H1 (cell line): ENCODE data around the gene ZNF70. TPM values are rescaled to one million over a fixed set of nuclear protein-coding genes. Genes with fewer than 3 reads are reported as not detected.

Experiments
- CTCF ChIA-PET: fragments of 300-600 bp; sonication (Branson Sonifier 250); formaldehyde crosslinking; loops from one replicate; lab custom pipeline; 2021; ENCODE audit not compliant: partially characterized antibody; lab: Charles Lee
- POLR2A ChIA-PET: fragments of 300-600 bp; sonication (Branson Sonifier 250); formaldehyde crosslinking; loops from one replicate; lab custom pipeline; 2021; ENCODE audit warnings: inconsistent platforms; ENCODE audit not compliant: partially characterized antibody; lab: Charles Lee
- DNase-seq, 2 experiments: peaks; one replicate each; pipeline versions ENCODE4 v3.0.0 to v3.0.0-alpha.2; 2010 to 2022; ENCODE audit warnings: low spot score in 2 of 2, low read depth in 1 of 2, mixed read lengths in 1 of 2
- FAIRE-seq: peaks from 2 replicates; lab custom pipeline; 2011; peaks lifted over from hg19 to GRCh38; lab: Jason Lieb, UNC
- H2AFZ ChIP-seq: 2 replicates; pipeline ENCODE4 v1.8.1; 2012; ENCODE audit warnings: low read length, inconsistent platforms
- H2AK5ac ChIP-seq: 2 replicates; pipeline ENCODE4 v1.6.1; 2013; ENCODE audit warnings: low read depth, low read length
- H2BK120ac ChIP-seq: replicated peaks from 2 replicates; pipeline ENCODE3; 2013; ENCODE audit warnings: low read depth, low read length, inconsistent platforms
- H2BK12ac ChIP-seq: 2 replicates; pipeline ENCODE4 v1.6.1; 2013; ENCODE audit warnings: low read depth, low read length
- H2BK15ac ChIP-seq: 2 replicates; pipeline ENCODE4 v1.6.1; 2013; ENCODE audit warnings: low read length
- H2BK20ac ChIP-seq: 2 replicates; pipeline ENCODE4 v1.6.1; 2013; ENCODE audit warnings: low read length
- H2BK5ac ChIP-seq: 2 replicates; pipeline ENCODE4 v1.6.1; 2013; ENCODE audit warnings: low read depth, low read length
- H3K14ac ChIP-seq: 2 replicates; pipeline ENCODE4 v1.6.1; 2013; ENCODE audit warnings: inconsistent platforms; ENCODE audit not compliant: insufficient read length
- H3K18ac ChIP-seq: 2 replicates; pipeline ENCODE4 v1.6.1; 2013; ENCODE audit warnings: low read length; ENCODE audit errors: extremely low read depth
- H3K23ac ChIP-seq: 2 replicates; pipeline ENCODE4 v1.6.1; 2013; ENCODE audit warnings: inconsistent platforms; ENCODE audit not compliant: insufficient read length
- H3K23me2 ChIP-seq: 2 replicates; pipeline ENCODE4 v1.6.1; 2013; ENCODE audit warnings: low read depth, low read length
- H3K27ac ChIP-seq: 2 replicates; pipeline ENCODE4 v1.6.1; 2011; ENCODE audit warnings: low read depth, low read length, inconsistent platforms
- H3K27me3 ChIP-seq, 4 experiments: replicated peaks in 1 of 4; 1 replicate in 1 of 4; 2 replicates in 3 of 4; pipeline versions ENCODE4 v1.6.1 to v1.8.1; 2011 to 2013; ENCODE audit warnings: low read length in 3 of 4, mild to moderate bottlenecking in 3 of 4, inconsistent platforms in 2 of 4, mixed read lengths in 2 of 4, moderate library complexity in 1 of 4; ENCODE audit not compliant: control insufficient read depth in 3 of 4, insufficient read depth in 3 of 4; ENCODE audit errors: extremely low read depth in 1 of 4
- H3K36me3 ChIP-seq, 4 experiments: 2 replicates each; pipeline versions ENCODE4 v1.6.1 to v1.8.1; 2011 to 2013; ENCODE audit warnings: mild to moderate bottlenecking in 4 of 4, low read length in 3 of 4, moderate library complexity in 2 of 4, control low read depth in 1 of 4, inconsistent platforms in 1 of 4; ENCODE audit not compliant: insufficient read depth in 4 of 4, control insufficient read depth in 2 of 4
- H3K4ac ChIP-seq: replicated peaks from 2 replicates; pipeline ENCODE3; 2013; ENCODE audit warnings: low read length, low read depth, mixed read lengths, inconsistent platforms; ENCODE audit not compliant: insufficient read length
- H3K4me1 ChIP-seq, 4 experiments: replicated peaks in 1 of 4; 1 replicate in 1 of 4; 2 replicates in 3 of 4; pipeline versions ENCODE4 v1.6.1 to v1.8.1; 2011 to 2013; ENCODE audit warnings: low read length in 3 of 4, inconsistent platforms in 2 of 4, mixed read lengths in 1 of 4; ENCODE audit not compliant: insufficient read depth in 4 of 4, control insufficient read depth in 3 of 4
- H3K4me2 ChIP-seq, 2 experiments: 2 replicates each; pipeline versions ENCODE4 v1.6.1 to v1.8.1; 2011 to 2013; ENCODE audit warnings: low read depth in 2 of 2, low read length in 2 of 2, control low read depth in 1 of 2, inconsistent platforms in 1 of 2, mild to moderate bottlenecking in 1 of 2; ENCODE audit not compliant: insufficient read depth in 1 of 2
- H3K4me3 ChIP-seq, 4 experiments: fragments of 200-600, 300-600 bp in 1 of 4; sonication (generic), shearing (Covaris generic), sonication (Bioruptor Twin) in 1 of 4; 2 replicates each; pipeline versions ENCODE4 v1.5.1 to v1.8.1; 2011 to 2016; ENCODE audit warnings: low read length in 4 of 4, low read depth in 3 of 4, control low read depth in 2 of 4, inconsistent platforms in 2 of 4, mild to moderate bottlenecking in 2 of 4, mixed read lengths in 1 of 4, moderate library complexity in 1 of 4; ENCODE audit not compliant: insufficient read depth in 2 of 4; ENCODE audit errors: extremely low read depth in 1 of 4
- H3K56ac ChIP-seq: replicated peaks from 2 replicates; pipeline ENCODE3; 2013; ENCODE audit warnings: low read depth, mild to moderate bottlenecking, mixed read lengths, low read length, inconsistent platforms; ENCODE audit not compliant: insufficient read length
- H3K79me1 ChIP-seq: 2 replicates; pipeline ENCODE4 v1.6.1; 2013; ENCODE audit warnings: low read depth, low read length, control low read depth
- H3K79me2 ChIP-seq, 2 experiments: 2 replicates each; pipeline versions ENCODE4 v1.6.1 to v1.8.1; 2012 to 2013; ENCODE audit warnings: low read length in 2 of 2, mild to moderate bottlenecking in 2 of 2, inconsistent platforms in 1 of 2; ENCODE audit not compliant: insufficient read depth in 2 of 2, control insufficient read depth in 1 of 2
- H3K9ac ChIP-seq, 4 experiments: replicated peaks in 1 of 4; 1 replicate in 1 of 4; 2 replicates in 3 of 4; pipeline versions ENCODE4 v1.6.1 to v1.8.1; 2011 to 2013; ENCODE audit warnings: low read depth in 3 of 4, low read length in 3 of 4, control low read depth in 2 of 4, mild to moderate bottlenecking in 2 of 4, moderate library complexity in 2 of 4, inconsistent platforms in 1 of 4; ENCODE audit errors: extremely low read depth in 1 of 4
- H3K9me3 ChIP-seq, 2 experiments: 2 replicates each; pipeline versions ENCODE4 v1.6.1 to v1.8.1; 2012 to 2013; ENCODE audit warnings: mild to moderate bottlenecking in 2 of 2, moderate library complexity in 2 of 2, control low read depth in 1 of 2, inconsistent platforms in 1 of 2, low read depth in 1 of 2, low read length in 1 of 2, mixed read lengths in 1 of 2; ENCODE audit not compliant: insufficient read depth in 2 of 2
- H4K20me1 ChIP-seq, 2 experiments: replicated peaks in 1 of 2; 2 replicates each; pipeline versions ENCODE3 to v1.8.1; 2011 to 2013; ENCODE audit warnings: inconsistent platforms in 2 of 2, low read length in 2 of 2, mild to moderate bottlenecking in 1 of 2; ENCODE audit not compliant: insufficient read depth in 2 of 2, control insufficient read depth in 1 of 2
- H4K5ac ChIP-seq: 2 replicates; pipeline ENCODE4 v1.6.1; 2013; ENCODE audit warnings: low read length, low read depth, mixed read lengths, inconsistent platforms; ENCODE audit not compliant: insufficient read length
- H4K8ac ChIP-seq: 2 replicates; pipeline ENCODE4 v1.8.0; 2013; ENCODE audit warnings: mild to moderate bottlenecking, moderate library complexity, low read length, inconsistent platforms; ENCODE audit not compliant: insufficient read depth; ENCODE audit errors: extremely low read depth
- H4K91ac ChIP-seq: replicated peaks from 2 replicates; pipeline ENCODE3; 2013; ENCODE audit warnings: low read length, mixed read lengths, inconsistent platforms; ENCODE audit not compliant: insufficient read length
- KDM4A ChIP-seq: IDR thresholded peaks from one replicate; pipeline ENCODE4 v1.7.1; 2012; ENCODE audit warnings: low read depth, mild to moderate bottlenecking, moderate library complexity, low read length, inconsistent platforms; ENCODE audit not compliant: severe bottlenecking
- TCF12 ChIP-seq: IDR thresholded peaks from 2 replicates; pipeline ENCODE4 v1.6.1; 2011; ENCODE audit warnings: low read depth, mild to moderate bottlenecking, low read length
- WGBS, 2 experiments: shearing (Covaris generic) in 1 of 2; methylation state at CpG; one replicate each; pipeline versions ENCODE4 v1.1.6 to v1.1.7; 2013 to 2015; ENCODE audit warnings: low lambda C conversion rate in 2 of 2, mixed read lengths in 2 of 2, inconsistent platforms in 1 of 2, low coverage in 1 of 2, missing lambda C conversion rate in 1 of 2; ENCODE audit not compliant: insufficient replicate concordance in 2 of 2, insufficient coverage in 1 of 2, insufficient read length in 1 of 2; ENCODE audit errors: extremely low coverage in 1 of 2, missing lambda C conversion rate in 1 of 2; 5-methylcytosine and 5-hydroxymethylcytosine counted together
- polyA plus RNA-seq, 7 experiments: library from polyadenylated mRNA; depleted of rRNA in 3 of 7; stranded (reverse) in 5 of 7; unstranded in 2 of 7; fragments of >200 nt in 5 of 7; fragments of 200-250 nt in 2 of 7; gene quantifications; 1 replicate in 5 of 7; 2 replicates in 1 of 7; 4 replicates in 1 of 7; pipeline versions ENCODE4 v1.2.1 to v1.2.3, GENCODE V29; 2011 to 2013; ENCODE audit warnings: missing spikeins in 2 of 7, mixed read lengths in 2 of 7
- total RNA-seq: library from RNA; stranded (reverse); fragmentation: NEBNext Ultra II Directional; extraction: Animal tissue kit (Norgen Biotek cat#: 25700); gene quantifications from 2 replicates; pipeline ENCODE4 v1.2.1, GENCODE V29; 2021

Gene ZNF70
- total and polyA plus RNA-seq, 2 of the 8 experiments (the other 6 are each of a cell fraction or from before 2014, with no cell fraction given), result 1.1 to 2.6 TPM

- Histone ChIP-seq H2AFZ (no peak overlapping the region), H3K23me2 (peaks cover 19% of the 10 kb centered on the region), H3K18ac (no peak overlapping the region), H3K9me3 (no peaks in the 10 kb centered on the region), H2BK20ac (0 out of 2 replicates have a peak overlapping the region, but pooled peaks have one; percentile 2), H2AK5ac (no peak overlapping the region), H4K91ac (peak overlapping the region; percentile 5), H3K4me2 (no peak overlapping the region), H2BK12ac (peak overlapping the region; percentile 18; the same call in 1 of the 2 replicates), H3K36me3 (no peaks in the 10 kb centered on the region), H3K79me1 (no peaks in the 10 kb centered on the region), H3K27me3 (peaks cover 0 to 27% (median 19%) of the 10 kb centered on the region in 4 experiments; a peak in 6 of 7 replicates), H4K5ac (no peak overlapping the region), H3K9ac (no peak overlapping the region), H3K23ac (no peak overlapping the region), H3K4me1 (peaks cover 0 to 22% (median 14%) of the 10 kb centered on the region in 4 experiments; a peak in 6 of 7 replicates), H4K20me1 (peaks cover 0 to 19% of the 10 kb centered on the region in 2 experiments), H2BK5ac (no peak overlapping the region), H3K79me2 (no peaks in the 10 kb centered on the region), H3K4me3 (no peak overlapping the region), H3K14ac (no peak overlapping the region), H2BK15ac (no peak overlapping the region), H2BK120ac (no peak overlapping the region), H3K4ac (no peak overlapping the region), H3K27ac (no peak overlapping the region), H4K8ac (peak overlapping the region; percentile 11), H3K56ac (no peak overlapping the region)
- FAIRE-seq (no peak), DNase-seq (no peak)
- WGBS, 2 experiments, result 75% methylated on average over 6 of the region's 6 CpGs; no CpG with 5 or more reads in 1 of the 2 experiments
- TF ChIP-seq KDM4A (no peak), TCF12 (no peak)
- POLR2A ChIA-PET, result interaction anchor here (0.7 to 3.7 kb wide), 5 partner anchors 10 to 124 kb away, joined by 3 to 21 read pairs (median 4); partner anchors contain the start of gene MIF
- CTCF ChIA-PET, result interaction anchor here (0.7 to 9.6 kb wide), 13 partner anchors 15 to 160 kb away, joined by 3 to 73 read pairs (median 4); partner anchors contain the start of genes SLC2A11, SMARCB1, VPREB3 and ZNF70
Measured at GRCh38 chr22:23769321-23769965, 18.5 kb upstream of the ZNF70 start.
